HG03064 (cell line): ENCODE results near the gene CMC1.

Source experiments
- ATAC-seq: cut with Tn5 transposase; IDR thresholded peaks from one replicate; pipeline ENCODE4 v1.9.1; 2021; ENCODE audit warnings: low read depth; ENCODE audit not compliant: unreplicated experiment

CMC1 gene

GRCh38 chr3:28348629-28349468 lies 107.4 kb downstream of the CMC1 start, which contains the start of the genes AZI2 and ZCWPW2:
AZI2 (minus strand) TSS chr3:28348824; CDS start chr3:28340617, 8,207 bp downstream.
ZCWPW2 (plus strand) TSS chr3:28348721; CDS start chr3:28413069, 64,348 bp downstream.
- peak; percentile 90 for ATAC-seq

GRCh38 chr3:28349469-28350000 lies 108.1 kb downstream of the CMC1 start:
- no peak for ATAC-seq
